Nephron progenitor cell (in vitro differentiated cells): Measurements from ENCODE around the gene MED12L.
"Not testable (repeated sequence)": the region's sequence is repeated elsewhere in the genome, so short reads cannot be mapped to it uniquely, and the experiment has no call there.

ENCODE experiments used
- DNase-seq: peaks from one replicate; pipeline ENCODE4 v3.0.0; 2021
- H3K27ac Mint-ChIP-seq: 2 replicates; pipeline ENCODE4 v1.8.0; 2021; ENCODE audit warnings: mild to moderate bottlenecking, moderate library complexity, mixed read lengths
- H3K27me3 Mint-ChIP-seq: 2 replicates; pipeline ENCODE4 v1.8.0; 2021; ENCODE audit warnings: mild to moderate bottlenecking, low read depth, mixed read lengths; ENCODE audit not compliant: poor library complexity
- H3K36me3 Mint-ChIP-seq: 2 replicates; pipeline ENCODE4 v1.8.0; 2021; ENCODE audit warnings: low read depth, mixed read lengths
- H3K4me1 Mint-ChIP-seq: 2 replicates; pipeline ENCODE4 v1.8.0; 2021; ENCODE audit warnings: mixed read lengths
- H3K4me3 Mint-ChIP-seq: 2 replicates; pipeline ENCODE4 v1.8.0; 2021; ENCODE audit warnings: mild to moderate bottlenecking, moderate library complexity, mixed read lengths
- H3K9me3 Mint-ChIP-seq: 2 replicates; pipeline ENCODE4 v1.8.0; 2021; ENCODE audit warnings: mild to moderate bottlenecking, moderate library complexity, mixed read lengths
- TF ChIP-seq, protein P1 (sequence below): fragments of 200-600 bp; sonication (generic); IDR thresholded peaks from 2 replicates; pipeline ENCODE4 v1.5.0; 2021; ENCODE audit warnings: antibody characterized with exemption

Gene MED12L

GRCh38 chr3:151052346-151052745, 33.1 kb upstream of the MED12L start:
- H3K36me3 Mint-ChIP-seq: no peaks in the 10 kb centered on the region
- H3K27ac Mint-ChIP-seq: no peak overlapping the region
- H3K4me1 Mint-ChIP-seq: no peaks in the 10 kb centered on the region
- H3K27me3 Mint-ChIP-seq: peaks cover 3% of the 10 kb centered on the region
- no peak for DNase-seq
- no peak overlapping the region for H3K4me3 Mint-ChIP-seq
- H3K9me3 Mint-ChIP-seq: no peaks in the 10 kb centered on the region
- TF ChIP-seq, protein P1, sequence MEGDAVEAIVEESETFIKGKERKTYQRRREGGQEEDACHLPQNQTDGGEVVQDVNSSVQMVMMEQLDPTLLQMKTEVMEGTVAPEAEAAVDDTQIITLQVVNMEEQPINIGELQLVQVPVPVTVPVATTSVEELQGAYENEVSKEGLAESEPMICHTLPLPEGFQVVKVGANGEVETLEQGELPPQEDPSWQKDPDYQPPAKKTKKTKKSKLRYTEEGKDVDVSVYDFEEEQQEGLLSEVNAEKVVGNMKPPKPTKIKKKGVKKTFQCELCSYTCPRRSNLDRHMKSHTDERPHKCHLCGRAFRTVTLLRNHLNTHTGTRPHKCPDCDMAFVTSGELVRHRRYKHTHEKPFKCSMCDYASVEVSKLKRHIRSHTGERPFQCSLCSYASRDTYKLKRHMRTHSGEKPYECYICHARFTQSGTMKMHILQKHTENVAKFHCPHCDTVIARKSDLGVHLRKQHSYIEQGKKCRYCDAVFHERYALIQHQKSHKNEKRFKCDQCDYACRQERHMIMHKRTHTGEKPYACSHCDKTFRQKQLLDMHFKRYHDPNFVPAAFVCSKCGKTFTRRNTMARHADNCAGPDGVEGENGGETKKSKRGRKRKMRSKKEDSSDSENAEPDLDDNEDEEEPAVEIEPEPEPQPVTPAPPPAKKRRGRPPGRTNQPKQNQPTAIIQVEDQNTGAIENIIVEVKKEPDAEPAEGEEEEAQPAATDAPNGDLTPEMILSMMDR: no peak

- H3K4me3 Mint-ChIP-seq: no peak overlapping the region
- H3K36me3 Mint-ChIP-seq: no peaks in the 10 kb centered on the region
- TF ChIP-seq, protein P1: no peak
- H3K27me3 Mint-ChIP-seq: peaks cover 3% of the 10 kb centered on the region
- H3K4me1 Mint-ChIP-seq: no peaks in the 10 kb centered on the region
- no peaks in the 10 kb centered on the region for H3K9me3 Mint-ChIP-seq
- DNase-seq: no peak
- no peak overlapping the region for H3K27ac Mint-ChIP-seq
Observed at GRCh38 chr3:151052756-151053155, 32.7 kb upstream of the MED12L start.

GRCh38 chr3:151058740-151059139, 26.7 kb upstream of the MED12L start:
- TF ChIP-seq, protein P1: no peak
- Mint-ChIP-seq H3K4me3 (no peak overlapping the region), H3K27me3 (peaks cover 4% of the 10 kb centered on the region), H3K36me3 (no peaks in the 10 kb centered on the region), H3K9me3 (peaks cover 6% of the 10 kb centered on the region), H3K27ac (no peak overlapping the region), H3K4me1 (no peaks in the 10 kb centered on the region)
- DNase-seq: no peak

DNA sequence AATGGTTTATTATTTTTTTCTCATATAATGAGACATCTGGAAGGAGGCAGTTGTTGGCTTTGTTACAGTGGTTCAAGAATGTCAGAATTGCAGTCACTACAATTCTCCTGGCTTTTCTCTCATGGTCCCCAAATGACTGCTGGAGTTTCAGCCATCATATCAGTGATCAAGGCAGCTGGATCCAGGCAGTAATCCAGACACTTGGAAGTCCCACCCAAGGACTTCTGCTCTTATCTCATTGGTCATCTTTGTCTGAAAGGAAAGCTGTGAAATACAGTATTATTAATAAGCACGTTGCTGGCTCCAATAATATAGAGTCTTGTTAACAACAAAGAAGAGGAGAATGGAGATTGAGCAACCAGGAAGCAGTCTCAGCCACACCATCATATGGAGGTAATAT, 22.9 kb upstream of the MED12L start:
- H3K27me3 Mint-ChIP-seq: peaks cover 4% of the 10 kb centered on the region
- H3K36me3 Mint-ChIP-seq: no peaks in the 10 kb centered on the region
- TF ChIP-seq, protein P1: no peak
- peaks cover 6% of the 10 kb centered on the region for H3K9me3 Mint-ChIP-seq
- no peak overlapping the region for H3K4me3 Mint-ChIP-seq
- DNase-seq: no peak
- no peaks in the 10 kb centered on the region for H3K4me1 Mint-ChIP-seq
- H3K27ac Mint-ChIP-seq: no peak overlapping the region

DNA sequence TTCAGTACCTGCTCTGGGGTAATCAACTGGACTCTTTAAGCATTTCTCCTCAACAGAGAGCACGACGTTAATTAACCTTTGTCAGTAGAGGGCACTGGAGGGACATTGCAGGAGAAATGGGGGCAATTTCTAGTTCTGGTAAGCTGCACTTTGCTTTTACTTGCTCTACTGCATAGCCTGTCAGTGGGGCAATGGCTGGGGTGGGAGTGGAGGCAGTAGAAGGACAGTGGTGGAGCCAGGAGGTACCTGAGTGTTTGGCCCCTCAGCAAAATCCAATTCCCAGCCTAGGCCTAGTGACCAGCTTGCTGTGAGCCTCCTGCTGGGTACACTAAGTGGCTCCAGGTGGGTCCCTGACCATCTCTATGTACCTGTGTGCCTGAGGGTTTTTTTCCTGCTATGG, 18.3 kb upstream of the MED12L start:
- Mint-ChIP-seq H3K9me3 (no peaks in the 10 kb centered on the region), H3K4me1 (no peaks in the 10 kb centered on the region), H3K27me3 (peaks cover 14% of the 10 kb centered on the region), H3K27ac (no peak overlapping the region), H3K36me3 (no peaks in the 10 kb centered on the region), H3K4me3 (no peak overlapping the region)
- DNase-seq: no peak
- TF ChIP-seq, protein P1: no peak

DNA sequence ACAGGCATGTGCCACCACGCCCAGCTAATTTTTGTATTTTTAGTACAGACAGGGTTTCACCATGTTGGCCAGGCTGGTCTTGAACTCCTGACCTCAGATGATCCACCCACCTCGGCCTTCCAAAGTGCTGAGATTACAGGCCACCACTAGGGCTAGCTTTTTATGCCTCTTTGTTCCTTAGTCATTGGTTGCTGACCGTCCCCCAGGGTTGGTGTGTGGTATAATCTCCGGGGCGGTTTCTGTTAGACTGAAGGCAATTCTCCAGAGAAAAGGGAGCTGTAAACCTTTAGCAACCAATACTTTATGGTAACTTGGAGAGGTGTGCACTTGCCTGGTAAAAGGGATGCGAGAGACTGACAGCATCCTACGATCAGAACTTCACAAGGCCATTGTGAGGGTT, 12.6 kb upstream of the MED12L start:
- H3K27ac Mint-ChIP-seq, H3K4me1 Mint-ChIP-seq, H3K36me3 Mint-ChIP-seq, H3K4me3 Mint-ChIP-seq, DNase-seq, H3K9me3 Mint-ChIP-seq: not testable (repeated sequence)
- peaks cover 12% of the 10 kb centered on the region for H3K27me3 Mint-ChIP-seq
